Tibial nerve (tissue), 4 donors: ENCODE measurements around the gene ASH1L. TPM values are rescaled to one million over a fixed set of nuclear protein-coding genes. Genes with fewer than 3 reads are reported as not detected.

Experiments
- DNase-seq, 2 donors: peaks; one replicate each; pipeline ENCODE4 v3.0.0-alpha.2; 2019; ENCODE audit warnings: low spot score in 2 of 2
- H3K27ac ChIP-seq, 4 donors: fragments of 200-600 bp; sonication (generic) in 3 of 4; one replicate each; pipeline ENCODE4 v1.5.1; 2017 to 2019; ENCODE audit warnings: mild to moderate bottlenecking in 1 of 4
- H3K27me3 ChIP-seq, 2 donors: fragments of 200-600 bp; sonication (generic) in 1 of 2; one replicate each; pipeline versions ENCODE4 v1.5.1 to v1.6.0; 2017 to 2019
- H3K36me3 ChIP-seq, 3 donors: fragments of 200-600 bp; sonication (generic); one replicate each; pipeline ENCODE4 v1.5.1; 2018 to 2019
- H3K4me1 ChIP-seq, 4 donors: fragments of 200-600 bp; sonication (generic) in 3 of 4; one replicate each; pipeline ENCODE4 v1.5.1; 2017 to 2019
- H3K4me3 ChIP-seq, 4 donors: fragments of 200-600 bp; sonication (generic) in 3 of 4; one replicate each; pipeline ENCODE4 v1.5.1; 2017 to 2019; ENCODE audit warnings: mild to moderate bottlenecking in 1 of 4, moderate library complexity in 1 of 4
- H3K9me3 ChIP-seq, 4 donors: fragments of 200-600 bp; sonication (generic) in 3 of 4; one replicate each; pipeline ENCODE4 v1.5.1; 2017 to 2019
- CTCF ChIP-seq, 5 experiments: fragments of 200-600 bp in 3 of 5; fragments of 450-650 bp in 2 of 5; sonication (generic) in 3 of 5; IDR thresholded peaks; one replicate each; pipeline ENCODE4 v1.5.1; 2016 to 2019; ENCODE audit warnings: antibody characterized with exemption in 5 of 5, mild to moderate bottlenecking in 3 of 5, moderate library complexity in 2 of 5
- EP300 ChIP-seq, 2 donors: sonication (generic); formaldehyde crosslinking; IDR thresholded peaks; one replicate each; pipeline ENCODE4 v1.6.1; 2017; ENCODE audit warnings: antibody characterized with exemption in 2 of 2, mild to moderate bottlenecking in 1 of 2
- POLR2A ChIP-seq, 2 donors: fragments of 450-650 bp; IDR thresholded peaks; one replicate each; pipeline ENCODE4 v1.6.1; 2017; ENCODE audit warnings: antibody characterized with exemption in 2 of 2, mild to moderate bottlenecking in 2 of 2, moderate library complexity in 2 of 2
- WGBS, 2 donors: methylation state at CpG; one replicate each; pipeline ENCODE4 v1.1.5; 2018; 5-methylcytosine and 5-hydroxymethylcytosine counted together
- total RNA-seq, 4 donors: library from RNA; depleted of rRNA; stranded (reverse); fragments of >200 nt; gene quantifications; one replicate each; pipeline ENCODE4 v1.1.0, GENCODE V29; 2016

Gene ASH1L
- total RNA-seq, 4 donors from 2014 or later: 73.7 to 99.6 (median 85.9) TPM

- H3K4me1 ChIP-seq: peaks cover 0 to 22% (median 11%) of the 10 kb centered on the region in 4 donors
- no peak for DNase-seq
- H3K27me3 ChIP-seq: no peaks in the 10 kb centered on the region
- H3K27ac ChIP-seq: no peak overlapping the region
- TF ChIP-seq CTCF (IDR thresholded peaks at IDR 0.05) (no peak), POLR2A (IDR thresholded peaks at IDR 0.05) (no peak), EP300 (IDR thresholded peaks at IDR 0.05) (no peak)
- 86 to 90% methylated on average over 4 of the region's 4 CpGs for WGBS, 2 donors
- peaks cover 0 to 59% (median 0%) of the 10 kb centered on the region in 3 donors for H3K36me3 ChIP-seq
- H3K4me3 ChIP-seq: no peak overlapping the region
- H3K9me3 ChIP-seq: no peaks in the 10 kb centered on the region
These were observed 234.6 kb downstream of the ASH1L start for GRCh38 chr1:155327981-155328380.

- Histone ChIP-seq H3K36me3 (peaks cover 0 to 55% (median 0%) of the 10 kb centered on the region in 3 donors), H3K9me3 (no peaks in the 10 kb centered on the region), H3K4me1 (peaks cover 0 to 30% (median 18%) of the 10 kb centered on the region in 4 donors), H3K4me3 (no peak overlapping the region), H3K27ac (no peak overlapping the region), H3K27me3 (no peaks in the 10 kb centered on the region)
- 72 to 81% methylated on average over 5 to 7 of the region's 7 CpGs for WGBS, 2 donors
- DNase-seq: no peak
- TF ChIP-seq EP300 (IDR thresholded peaks at IDR 0.05) (no peak), CTCF (IDR thresholded peaks at IDR 0.05) (no peak)
These were observed 236.0 kb downstream of the ASH1L start for GRCh38 chr1:155326631-155327037.

GRCh38 chr1:155326020-155326526 lies 236.5 kb downstream of the ASH1L start:
- H3K27ac ChIP-seq: peak overlapping the region in 1 of 4 donors; percentile 35
- no peak overlapping the region for H3K4me3 ChIP-seq
- peaks cover 0 to 36% (median 23%) of the 10 kb centered on the region in 4 donors for H3K4me1 ChIP-seq
- no peak for DNase-seq
- H3K9me3 ChIP-seq: no peaks in the 10 kb centered on the region
- peaks cover 0 to 49% (median 0%) of the 10 kb centered on the region in 3 donors for H3K36me3 ChIP-seq
- WGBS, 2 donors: 77 to 89% methylated on average over 6 of the region's 6 CpGs
- no peaks in the 10 kb centered on the region for H3K27me3 ChIP-seq
- no peak for TF ChIP-seq POLR2A (IDR thresholded peaks at IDR 0.05)
- TF ChIP-seq EP300 (IDR thresholded peaks at IDR 0.05): no peak
- no peak for TF ChIP-seq CTCF (IDR thresholded peaks at IDR 0.05)

GRCh38 chr1:155325603-155325893 lies 237.1 kb downstream of the ASH1L start:
- H3K4me3 ChIP-seq: peak overlapping the region in 3 of 4 donors; percentile 53 to 89 (median 70)
- H3K27me3 ChIP-seq: no peaks in the 10 kb centered on the region
- no peaks in the 10 kb centered on the region for H3K9me3 ChIP-seq
- 54 to 57% methylated on average over 6 of the region's 6 CpGs for WGBS, 2 donors
- H3K36me3 ChIP-seq: peaks cover 0 to 44% (median 0%) of the 10 kb centered on the region in 3 donors
- H3K27ac ChIP-seq: peak overlapping the region in 3 of 4 donors; percentile 83 to 99 (median 98)
- H3K4me1 ChIP-seq: peaks cover 0 to 41% (median 25%) of the 10 kb centered on the region in 4 donors
- no peak for DNase-seq
- TF ChIP-seq POLR2A (IDR thresholded peaks at IDR 0.05) (no peak), EP300 (IDR thresholded peaks at IDR 0.05) (no peak), CTCF (IDR thresholded peaks at IDR 0.05) (no peak)

- H3K36me3 ChIP-seq: peaks cover 0 to 38% (median 0%) of the 10 kb centered on the region in 3 donors
- H3K4me1 ChIP-seq: peaks cover 0 to 47% (median 25%) of the 10 kb centered on the region in 4 donors
- WGBS, 2 donors: 9 to 10% methylated on average over 34 to 43 of the region's 59 CpGs
- H3K27ac ChIP-seq: peak overlapping the region; percentile 83 to 99 (median 97)
- H3K27me3 ChIP-seq: no peaks in the 10 kb centered on the region
- H3K9me3 ChIP-seq: no peaks in the 10 kb centered on the region
- DNase-seq: no peak
- peak overlapping the region; percentile 53 to 89 (median 64) for H3K4me3 ChIP-seq
- TF ChIP-seq CTCF (IDR thresholded peaks at IDR 0.05) (peak; percentile 15 to 40 (median 36)), EP300 (IDR thresholded peaks at IDR 0.05) (no peak)
These were observed 237.6 kb downstream of the ASH1L start for GRCh38 chr1:155324717-155325602.
